KG1 (cell line): ENCODE data around the gene BYSL.
"Not testable (repeated sequence)": the region's sequence is repeated elsewhere in the genome, so short reads cannot be mapped to it uniquely, and the experiment has no call there.

Experiments
- DNase-seq: peaks from one replicate; lab custom pipeline; 2025; lab: John Stamatoyannopoulos, UW

BYSL gene

DNA sequence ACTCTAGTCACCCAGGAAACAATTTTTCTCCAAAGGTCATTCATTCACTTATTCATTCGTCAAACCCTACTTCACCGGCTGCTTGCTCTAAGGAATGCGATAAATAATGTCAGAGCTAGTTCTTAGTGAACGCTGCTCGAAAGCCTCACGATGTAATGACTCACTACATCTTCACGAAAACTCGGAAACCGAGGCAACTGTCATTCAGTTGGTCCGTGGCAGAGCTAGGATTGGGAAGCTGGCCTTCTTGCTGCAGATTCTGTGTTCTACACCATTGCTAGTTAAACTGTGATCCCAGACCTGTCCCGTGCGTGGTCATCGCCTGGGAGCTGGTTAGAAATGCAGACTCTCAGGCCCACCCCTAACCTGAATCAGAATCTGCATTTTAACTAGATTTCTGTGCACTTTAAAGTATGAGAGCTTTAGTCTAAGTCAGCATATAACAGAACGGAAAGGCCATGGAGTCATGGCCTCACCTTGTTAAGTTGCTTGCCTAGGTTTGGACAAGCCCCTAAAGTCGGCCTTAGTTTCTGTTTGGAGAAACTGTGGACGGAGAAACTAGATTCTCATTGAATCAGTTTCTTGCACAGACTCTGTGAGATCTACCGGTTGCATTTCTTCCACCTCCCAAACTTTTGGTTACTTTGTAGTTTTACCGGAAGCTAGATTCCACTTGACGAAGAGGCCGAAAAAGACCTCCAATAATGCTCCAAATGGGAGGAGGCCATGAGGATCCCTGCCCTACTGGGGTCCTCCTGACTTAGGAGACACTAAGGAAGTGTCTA is 21.0 kb downstream of the BYSL start:
- DNase-seq, result no peak

DNA sequence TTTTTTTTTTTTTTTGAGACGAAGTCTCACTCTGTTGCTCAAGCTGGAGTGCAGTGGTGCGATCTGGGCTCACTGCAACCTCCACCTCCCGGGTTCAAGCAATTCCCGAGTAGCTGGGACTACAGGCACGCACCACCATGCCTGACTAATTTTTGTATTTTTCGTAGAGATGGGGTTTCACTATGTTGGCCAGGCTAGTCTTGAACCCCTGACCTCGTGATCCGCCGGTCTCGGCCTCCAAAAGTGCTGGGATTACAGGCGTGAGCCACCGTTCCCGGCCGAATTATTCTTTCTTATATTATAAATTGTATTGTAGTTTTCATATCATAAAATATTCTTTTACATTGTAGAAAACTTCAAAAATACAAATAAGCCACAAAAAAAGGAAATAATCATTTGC is 21.6 kb downstream of the BYSL start:
- not testable (repeated sequence) for DNase-seq

DNA sequence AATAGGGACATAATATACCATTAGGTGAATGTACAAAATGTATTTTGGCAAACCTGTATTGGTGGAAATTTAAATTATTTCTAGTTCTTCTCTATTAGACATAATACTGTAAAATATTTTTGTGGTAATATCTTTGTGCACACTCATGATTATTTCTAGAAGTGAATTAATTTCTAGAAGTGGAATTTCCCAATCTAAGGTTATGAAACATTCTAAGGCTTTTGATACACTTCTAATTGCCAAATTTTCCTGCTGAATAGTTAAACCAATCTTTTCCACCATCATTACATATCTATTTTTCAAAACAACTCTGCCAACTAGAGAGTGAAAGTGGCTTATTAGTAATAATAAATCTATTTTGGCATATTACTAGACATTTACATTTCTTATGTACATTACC is 22.2 kb downstream of the BYSL start:
- no peak for DNase-seq

DNA sequence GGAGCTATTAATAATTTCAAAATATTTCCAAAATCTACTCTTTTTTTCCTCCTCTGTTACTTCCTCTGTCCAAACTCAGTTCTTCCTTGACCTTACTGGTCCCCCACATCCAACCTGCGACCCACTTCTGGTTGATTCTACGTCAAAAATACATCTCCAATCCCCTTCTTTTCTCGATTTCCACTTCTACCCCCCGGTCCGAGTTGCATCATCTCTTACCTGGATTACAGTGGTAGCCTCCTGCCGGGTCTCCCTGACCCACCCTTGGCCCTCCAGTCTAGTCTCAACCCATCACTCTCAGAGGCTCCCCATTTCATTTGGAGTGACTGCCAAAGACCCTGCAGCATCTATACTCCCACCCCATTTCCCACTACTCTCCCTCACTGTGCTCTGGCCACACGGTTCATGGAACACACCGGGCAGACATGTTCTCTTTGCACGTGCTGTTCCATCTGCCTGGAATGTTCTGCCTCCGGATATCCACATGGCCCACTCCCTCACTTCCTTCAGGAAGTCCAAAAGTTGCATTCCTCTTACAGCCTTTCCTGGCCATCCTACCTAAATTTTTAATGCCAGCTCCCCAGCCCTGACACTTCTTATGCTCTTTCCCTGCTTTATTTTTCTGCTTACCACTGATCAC is 26.4 kb downstream of the BYSL start:
- DNase-seq, result no peak

DNA sequence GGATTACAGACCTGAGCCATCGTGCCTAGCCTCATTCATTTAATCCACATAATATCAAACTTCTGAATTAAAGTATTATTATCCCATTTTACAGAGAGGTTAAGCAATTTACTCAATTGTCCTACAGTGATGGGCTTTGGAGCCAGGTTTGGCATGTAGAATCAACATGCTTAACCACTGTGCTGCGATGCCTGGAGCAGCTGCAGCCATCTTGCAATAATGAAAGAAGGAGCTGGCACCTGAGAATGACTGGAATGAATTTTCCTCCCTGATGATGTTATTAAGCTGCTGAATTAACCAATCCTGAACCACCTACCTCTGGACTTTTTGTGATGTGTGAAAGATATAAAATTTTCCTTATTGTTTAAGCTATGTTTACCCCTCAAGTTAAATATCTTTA is 33.4 kb downstream of the BYSL start:
- no peak for DNase-seq

DNA sequence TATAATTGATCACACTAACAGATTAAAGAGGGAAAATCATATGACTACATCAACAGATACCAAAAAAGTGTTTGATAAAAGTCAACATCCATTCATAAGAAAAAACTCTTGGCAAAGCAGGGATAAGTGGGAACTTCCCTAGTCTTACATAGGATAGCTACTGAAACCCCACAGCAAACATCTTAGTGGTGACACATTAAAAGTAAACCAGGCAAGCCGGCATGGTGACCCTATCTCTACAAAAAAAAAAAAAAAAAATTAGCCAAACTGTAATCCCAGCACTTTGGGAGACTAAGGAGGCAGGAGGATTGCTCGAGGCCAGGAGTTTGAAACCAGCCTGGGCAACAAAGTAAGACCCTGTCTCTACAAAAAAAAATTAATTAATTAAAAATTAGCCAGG is 34.1 kb downstream of the BYSL start:
- no peak for DNase-seq

DNA sequence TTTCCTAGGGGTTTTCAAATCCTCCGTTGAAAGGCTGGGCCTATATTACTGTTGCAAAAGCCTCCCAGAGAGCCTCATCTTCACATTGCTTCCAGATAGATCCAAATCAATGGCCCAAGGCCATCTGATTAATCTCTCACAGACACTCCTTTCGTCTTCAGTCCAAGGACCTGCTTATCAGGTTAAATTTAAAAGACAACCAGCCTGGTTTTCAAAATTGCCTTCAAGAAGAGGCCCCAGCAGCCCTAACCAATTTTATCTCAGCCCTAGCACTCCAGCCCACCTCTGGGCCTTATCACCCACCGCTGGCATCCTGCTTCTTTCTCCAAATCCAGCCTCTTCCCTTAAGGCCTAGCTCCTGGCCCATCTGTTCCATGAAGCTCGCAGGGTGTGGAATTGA is 35.8 kb downstream of the BYSL start:
- no peak for DNase-seq

DNA sequence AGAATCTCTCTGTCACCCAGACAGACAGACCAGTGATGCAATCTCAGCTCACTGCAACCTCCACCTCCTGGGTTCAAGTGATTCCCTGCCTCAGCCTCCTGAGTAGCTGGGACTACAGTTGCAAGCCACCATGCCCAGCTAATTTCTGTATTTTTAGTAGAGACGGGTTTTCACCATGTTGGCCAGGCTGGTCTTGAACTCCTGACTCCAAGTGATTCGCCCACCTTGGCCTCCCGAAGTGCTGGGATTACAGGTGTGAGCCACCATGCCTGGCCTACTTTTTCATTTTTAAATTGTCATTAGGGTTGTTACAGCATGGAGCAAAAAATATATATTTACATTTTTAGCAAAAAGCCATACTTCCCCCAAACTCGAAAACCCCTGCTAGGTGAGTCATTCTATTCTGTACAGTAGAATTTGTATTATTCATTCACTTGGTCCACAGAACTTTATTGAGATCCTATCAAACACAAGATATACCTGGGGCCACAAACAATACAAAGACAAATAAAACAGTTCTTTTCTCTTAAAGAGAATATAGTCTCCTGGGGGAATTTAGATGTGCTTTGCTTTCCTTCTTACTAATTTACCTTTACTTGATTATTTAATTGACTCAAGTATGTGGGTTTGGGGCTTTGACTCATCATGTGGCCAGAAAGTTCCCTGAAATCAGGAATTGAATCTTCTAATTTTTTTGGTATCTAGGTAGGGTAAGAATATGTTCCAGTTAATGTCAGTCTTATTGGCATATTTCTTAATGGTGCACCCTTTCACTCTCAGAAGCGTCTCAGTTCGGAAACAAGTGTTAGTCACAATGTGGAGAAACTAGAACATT is 36.9 kb downstream of the BYSL start:
- no peak for DNase-seq

DNA sequence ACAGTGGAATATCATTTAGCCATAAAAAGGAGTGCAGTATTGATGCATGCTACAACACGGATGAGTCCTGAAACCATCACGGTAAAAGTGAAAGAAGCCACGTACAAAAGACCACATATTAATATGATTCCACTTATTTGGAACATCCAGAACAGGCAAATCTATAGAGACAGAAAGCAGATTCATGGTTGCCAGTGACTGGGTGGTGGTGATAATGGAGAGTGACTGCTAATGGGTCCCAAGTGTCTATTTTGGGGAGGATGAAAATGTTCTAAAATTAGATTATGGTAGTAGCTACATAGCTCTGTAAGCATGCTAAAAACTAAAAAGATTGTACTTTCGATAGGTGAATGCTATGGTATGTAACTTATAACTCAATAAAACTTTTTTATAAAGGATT is 38.7 kb downstream of the BYSL start:
- no peak for DNase-seq

DNA sequence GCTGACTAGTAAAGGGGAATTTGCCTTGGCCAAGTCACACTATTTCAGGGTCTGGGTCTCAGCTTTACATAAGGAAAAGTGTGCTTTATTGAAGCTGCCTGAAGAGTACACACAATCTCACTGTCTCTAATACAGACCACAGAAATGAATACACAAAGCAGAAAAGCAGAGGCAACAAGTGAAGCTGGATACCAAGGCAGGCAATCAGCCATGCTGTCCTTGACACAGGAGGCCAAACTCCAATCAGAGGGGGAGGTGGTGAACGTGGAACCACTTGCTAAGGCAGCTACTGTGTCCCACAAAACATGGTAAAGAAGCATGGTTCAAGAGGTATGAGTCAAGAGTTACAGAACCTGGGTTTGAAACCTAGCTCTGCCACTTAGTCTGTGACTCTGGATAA is 42.1 kb downstream of the BYSL start:
- DNase-seq, result no peak

DNA sequence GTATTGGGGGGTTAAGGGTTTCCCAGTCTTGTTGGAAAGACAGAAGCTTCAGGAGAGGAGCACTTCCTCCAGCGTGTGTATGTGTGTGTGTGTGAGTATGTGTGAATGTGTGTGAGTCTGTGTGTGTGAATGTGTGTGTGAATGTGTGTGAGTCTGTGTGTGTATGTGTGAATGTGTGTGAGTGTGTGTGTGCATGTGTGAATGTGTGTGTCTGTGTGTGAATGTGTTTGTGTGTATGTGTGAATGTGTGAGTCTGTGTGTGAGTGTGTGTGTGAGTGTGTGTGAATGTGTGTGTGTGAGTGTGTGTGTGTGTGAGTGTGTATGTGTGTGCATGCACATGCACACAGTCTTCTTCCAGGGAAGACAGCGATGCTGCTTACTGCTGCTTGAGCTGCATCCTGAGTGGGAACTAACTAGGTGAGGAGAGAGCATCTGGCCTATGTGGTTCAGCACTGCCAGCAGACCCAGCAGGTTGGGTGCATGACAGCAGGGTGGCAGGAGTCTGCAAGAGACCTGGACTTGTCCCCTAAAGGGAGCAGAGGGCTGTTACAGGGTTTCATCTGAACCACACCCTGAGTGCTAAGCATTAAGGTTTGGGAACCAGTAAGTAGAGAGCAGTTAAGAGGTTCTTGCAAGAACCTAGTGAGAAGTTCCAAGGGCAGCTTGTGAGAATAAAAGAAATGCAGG is 43.0 kb downstream of the BYSL start:
- no peak for DNase-seq

DNA sequence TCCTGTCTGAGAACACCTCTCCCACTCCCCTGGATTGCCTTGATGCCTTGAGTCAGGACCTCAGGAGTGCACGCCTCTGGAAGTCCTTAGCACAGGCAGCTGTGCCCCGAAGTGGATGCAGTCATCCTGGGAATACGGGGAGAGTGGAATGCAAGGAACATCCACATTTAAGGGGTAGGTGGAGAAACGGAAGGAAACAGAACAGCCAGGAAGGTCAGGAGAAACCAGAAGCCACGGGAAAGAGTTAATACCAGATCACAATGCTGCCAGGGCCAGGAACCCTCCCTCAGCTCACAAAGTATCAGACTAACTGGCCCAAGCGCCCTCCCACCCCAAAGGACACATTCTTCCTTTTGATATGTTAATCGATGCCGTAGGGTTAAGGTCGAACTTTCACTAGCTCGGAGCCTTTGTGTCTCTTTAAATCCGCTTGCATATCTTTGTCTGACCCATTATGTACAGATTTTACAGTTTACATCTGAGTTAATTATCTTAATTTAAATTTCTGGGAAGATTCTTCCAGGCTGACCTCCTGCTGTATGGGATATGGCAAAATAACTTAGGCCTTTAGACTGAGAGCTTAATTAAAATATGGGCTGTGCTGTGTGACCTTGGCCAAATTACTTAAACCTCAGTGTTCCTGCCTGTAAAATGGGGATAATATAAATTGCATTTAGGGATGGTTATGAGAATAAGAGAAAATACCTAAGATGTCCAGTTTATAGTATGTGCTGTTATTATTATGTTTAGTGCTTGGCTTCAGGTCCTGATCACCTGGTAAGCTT is 44.3 kb downstream of the BYSL start:
- no peak for DNase-seq

DNA sequence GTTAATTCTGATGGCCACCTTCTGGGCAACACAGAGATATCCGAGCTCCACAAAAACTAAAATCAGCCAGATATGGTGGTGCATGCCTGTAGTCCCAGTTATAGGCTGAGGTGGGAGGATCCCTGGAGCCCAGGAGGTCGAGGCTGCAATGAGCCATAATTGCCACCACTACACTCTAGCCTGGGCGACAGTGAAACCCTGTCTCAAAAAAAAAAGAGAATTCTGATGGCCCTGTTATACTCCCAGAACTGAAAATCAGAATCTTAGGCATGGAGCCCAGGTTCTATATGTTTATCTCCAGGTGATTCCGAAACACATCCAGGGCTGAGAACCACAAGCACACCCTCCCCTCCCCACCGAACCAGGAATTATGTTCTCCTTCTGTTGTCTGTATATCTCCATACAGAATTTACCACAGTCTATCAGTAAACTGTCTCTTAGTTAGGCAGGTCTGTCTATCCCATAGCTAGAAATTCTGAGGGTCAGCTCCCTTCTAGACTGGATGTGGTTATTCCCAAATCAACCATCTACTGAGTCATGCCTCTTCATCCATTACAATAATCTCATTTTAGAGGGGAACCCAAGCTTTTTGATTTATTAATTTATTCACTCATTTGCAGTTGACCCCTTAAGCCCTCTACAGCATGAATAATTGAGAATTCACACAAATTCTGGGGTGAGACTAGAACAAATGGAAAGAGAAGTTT is 45.1 kb downstream of the BYSL start:
- DNase-seq, result no peak

DNA sequence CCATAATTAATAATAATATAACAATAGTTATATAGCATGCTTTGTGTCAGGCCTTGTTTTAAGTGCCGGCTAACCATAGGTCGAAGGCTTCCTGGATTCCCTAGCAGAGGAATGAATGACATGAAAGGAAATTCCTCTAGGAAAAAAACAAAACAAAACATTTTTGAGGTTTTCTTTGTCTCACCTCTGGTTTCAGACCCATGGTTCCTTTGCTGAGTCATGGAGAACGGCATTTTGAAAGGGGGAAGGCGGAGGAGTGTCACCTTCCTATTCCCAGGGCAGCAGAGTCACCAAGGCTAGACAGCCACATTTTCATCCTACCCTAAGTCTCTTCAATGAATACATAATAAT is 45.6 kb downstream of the BYSL start:
- no peak for DNase-seq

DNA sequence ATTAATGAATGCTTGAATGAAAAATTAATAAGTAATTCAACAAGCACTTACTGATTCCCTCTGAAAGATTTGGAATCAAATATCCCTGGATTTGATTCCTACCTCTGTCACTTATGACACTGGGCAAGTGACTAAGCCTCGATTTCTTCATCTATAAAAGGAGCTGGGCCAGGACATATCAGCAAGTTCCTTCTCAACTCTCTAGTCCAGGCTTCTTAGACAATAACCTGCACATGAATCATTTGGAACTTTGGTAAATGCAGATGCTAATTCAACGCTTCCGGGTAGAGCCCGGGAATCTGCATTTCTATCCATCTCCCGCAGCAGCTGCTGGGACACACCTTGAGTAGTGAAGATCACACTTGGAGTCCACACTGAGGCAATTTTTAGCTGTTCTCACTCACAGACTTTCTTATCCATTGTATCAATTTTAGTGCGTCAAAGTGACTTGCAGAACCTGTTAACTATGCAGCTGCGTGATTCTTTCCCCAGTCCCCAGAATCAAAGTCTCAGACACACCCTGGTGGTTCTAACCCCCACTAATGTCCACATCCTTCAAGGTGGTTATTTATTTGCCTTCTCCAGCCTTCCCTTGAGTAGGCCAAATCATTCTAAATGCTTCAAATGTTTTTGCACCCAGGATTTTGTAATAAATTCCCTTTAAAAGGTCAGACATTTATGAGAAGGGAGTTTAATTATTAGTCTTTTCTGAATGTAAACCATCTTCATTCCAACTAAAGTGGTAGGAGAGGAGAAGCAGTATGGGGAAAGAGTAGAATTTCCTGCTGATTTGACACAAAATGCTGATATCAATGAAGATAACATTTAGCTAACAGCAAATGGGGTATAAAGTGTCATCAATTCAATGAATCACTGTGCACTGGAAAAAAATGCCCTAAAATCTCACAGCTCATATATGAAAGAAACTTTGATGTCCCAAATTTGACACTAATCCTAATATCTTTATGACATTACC is 46.3 kb downstream of the BYSL start:
- DNase-seq, result no peak

DNA sequence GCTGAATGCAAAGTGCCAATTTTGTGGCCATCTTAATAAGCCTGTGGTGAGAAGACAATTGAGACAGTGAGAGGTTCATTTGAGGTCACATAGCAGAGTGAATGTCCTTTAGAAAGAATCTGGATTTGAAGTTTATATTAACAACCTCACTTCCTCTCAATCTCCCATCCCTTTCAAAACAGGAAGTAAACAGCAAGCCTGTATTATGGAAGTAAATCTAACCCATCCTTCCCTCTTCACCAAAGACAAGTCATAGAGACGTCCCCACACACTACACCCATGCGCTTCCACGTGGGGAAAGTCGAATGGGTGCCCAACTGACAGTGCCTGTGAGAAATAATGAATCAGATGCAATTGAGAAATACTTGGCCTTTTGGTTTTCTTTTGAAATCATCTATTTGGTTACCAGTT is 49.1 kb downstream of the BYSL start:
- DNase-seq, result no peak

DNA sequence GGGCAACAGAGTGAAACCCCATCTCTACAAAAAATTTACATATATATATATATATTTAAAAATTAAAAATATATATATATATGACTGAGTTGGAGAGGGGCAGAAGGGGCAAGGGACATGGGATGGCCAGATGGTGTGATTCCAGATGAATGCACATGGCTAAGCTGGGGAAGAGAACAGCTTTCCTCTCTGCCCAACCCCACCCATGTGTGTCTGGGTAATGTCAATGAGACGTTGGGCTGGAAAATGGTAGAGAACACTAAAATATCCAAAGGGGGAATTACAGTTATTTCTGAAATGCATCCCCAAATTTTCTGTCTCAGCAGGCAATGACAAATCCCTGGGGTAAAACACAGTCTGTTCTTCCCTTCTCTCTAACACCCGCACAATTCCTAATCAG is 51.5 kb downstream of the BYSL start:
- DNase-seq, result no peak

DNA sequence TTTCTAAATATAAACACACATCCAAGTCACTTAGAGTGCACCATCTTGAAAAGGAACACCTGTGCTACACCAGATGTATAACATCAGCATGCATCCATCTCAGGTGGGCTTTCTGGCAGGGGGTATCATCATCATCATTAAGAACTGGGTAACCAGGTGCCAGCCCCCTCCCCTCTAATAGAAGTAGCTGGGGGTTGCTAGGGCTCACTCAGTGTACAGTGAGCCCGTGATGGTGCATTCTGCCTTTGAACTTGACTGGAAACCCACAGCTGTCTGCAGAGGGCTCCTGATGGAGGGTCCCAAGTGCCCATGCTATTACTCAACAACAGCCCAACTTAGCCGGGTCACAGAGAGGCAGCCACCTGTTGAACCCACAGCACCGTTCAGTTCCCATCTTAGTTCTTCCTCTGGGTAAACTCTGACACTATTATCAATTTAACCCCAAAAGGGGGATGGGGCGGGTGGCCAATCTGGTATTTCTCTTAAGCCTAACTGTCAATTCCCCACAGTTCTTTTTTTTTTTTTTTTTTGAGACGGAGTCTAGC is 53.1 kb downstream of the BYSL start:
- no peak for DNase-seq

DNA sequence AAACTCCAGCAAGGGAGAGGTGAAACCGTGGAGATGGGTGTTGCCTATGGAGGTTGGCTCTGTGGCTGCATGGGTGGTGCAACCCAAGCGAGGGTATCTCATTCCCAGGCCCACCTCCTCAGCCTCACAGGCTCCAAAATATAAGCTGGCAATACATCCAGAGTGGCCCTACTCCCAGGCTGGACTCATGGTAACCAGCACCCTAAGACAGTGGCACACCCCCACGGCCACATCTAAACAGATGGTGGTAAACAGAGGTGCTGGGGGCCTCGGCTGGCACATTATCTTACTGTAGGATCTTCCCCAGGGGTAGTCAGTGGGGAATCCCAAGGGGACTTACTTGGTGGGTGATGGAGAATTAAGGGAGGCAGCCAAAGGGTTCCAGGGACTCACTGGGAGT is 54.0 kb downstream of the BYSL start:
- DNase-seq, result no peak
